H54 (cell line): Measurements from ENCODE around the gene COP1.
A peak's percentile ranks its signal among the peaks of the same experiment; 100 is the strongest.
"Not testable (repeated sequence)": the region's sequence is repeated elsewhere in the genome, so short reads cannot be mapped to it uniquely, and the experiment has no call there.

Experiments
- DNase-seq: peaks from one replicate; pipeline ENCODE4 v3.0.0; 2011; ENCODE audit warnings: low spot score, mixed read lengths; ENCODE audit not compliant: insufficient read length
- FAIRE-seq: peaks from 3 replicates; lab custom pipeline; 2011; peaks lifted over from hg19 to GRCh38; lab: Jason Lieb, UNC
- POLR2A ChIP-seq: IDR thresholded peaks from 2 replicates; pipeline ENCODE4 v1.6.1; 2011; ENCODE audit warnings: low read depth, mild to moderate bottlenecking, low read length

COP1 gene

GRCh38 chr1:176211396-176212165, 4.5 kb upstream of the COP1 start:
- no peak for FAIRE-seq
- DNase-seq: no peak
- no peak for TF ChIP-seq POLR2A

- no peak for DNase-seq
- TF ChIP-seq POLR2A: no peak
- FAIRE-seq: no peak
Observed at GRCh38 chr1:176208034-176208433, 948 bp upstream of the COP1 start.

DNA sequence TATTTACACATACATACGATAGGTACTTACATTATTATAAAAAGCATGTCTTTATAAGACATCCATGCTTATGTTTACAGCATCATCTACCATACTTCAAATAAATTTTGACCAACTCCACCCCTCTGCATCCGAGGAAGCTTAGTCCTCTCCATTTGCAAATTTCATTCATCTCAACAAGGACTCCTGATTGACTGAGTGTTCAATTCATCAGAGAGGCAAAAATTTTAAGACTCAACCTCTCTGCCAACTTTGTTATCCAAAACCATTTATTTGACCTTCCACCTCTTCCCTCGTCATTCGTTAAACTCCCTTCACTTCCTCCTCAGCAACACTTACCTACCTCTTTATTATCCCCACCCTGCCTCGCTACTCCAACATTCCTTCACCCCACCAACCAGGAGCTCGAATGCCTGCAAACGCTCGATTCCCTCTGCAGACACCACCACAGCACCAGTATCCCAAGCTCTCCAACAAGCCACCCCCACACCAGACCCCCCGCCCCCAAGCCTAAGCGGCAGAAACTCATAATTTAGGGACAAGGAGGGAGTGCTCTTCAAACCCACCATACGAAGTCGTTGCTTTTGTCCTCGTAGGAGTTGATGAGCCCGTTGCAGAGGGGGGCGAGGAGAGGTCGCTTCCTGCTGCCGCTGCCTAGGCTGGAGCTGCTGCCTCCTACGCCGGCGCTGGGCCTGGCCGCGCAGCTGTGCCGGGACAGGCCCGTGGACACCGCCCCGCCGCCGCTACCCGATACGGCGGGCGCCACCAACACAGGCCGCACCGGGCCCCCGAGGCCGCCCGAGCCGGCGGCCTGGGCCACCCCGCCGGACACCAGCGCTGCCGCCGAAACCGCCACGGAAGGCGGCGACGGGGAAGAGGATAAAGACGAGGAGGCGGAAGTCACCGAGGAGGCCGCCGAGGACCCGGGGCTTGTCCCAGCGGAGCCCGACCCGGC, 803 bp downstream of the COP1 start:
- peak; percentile 29; the same call in 1 of the 2 replicates for TF ChIP-seq POLR2A
- DNase-seq: peak; percentile 22
- no peak for FAIRE-seq

DNA sequence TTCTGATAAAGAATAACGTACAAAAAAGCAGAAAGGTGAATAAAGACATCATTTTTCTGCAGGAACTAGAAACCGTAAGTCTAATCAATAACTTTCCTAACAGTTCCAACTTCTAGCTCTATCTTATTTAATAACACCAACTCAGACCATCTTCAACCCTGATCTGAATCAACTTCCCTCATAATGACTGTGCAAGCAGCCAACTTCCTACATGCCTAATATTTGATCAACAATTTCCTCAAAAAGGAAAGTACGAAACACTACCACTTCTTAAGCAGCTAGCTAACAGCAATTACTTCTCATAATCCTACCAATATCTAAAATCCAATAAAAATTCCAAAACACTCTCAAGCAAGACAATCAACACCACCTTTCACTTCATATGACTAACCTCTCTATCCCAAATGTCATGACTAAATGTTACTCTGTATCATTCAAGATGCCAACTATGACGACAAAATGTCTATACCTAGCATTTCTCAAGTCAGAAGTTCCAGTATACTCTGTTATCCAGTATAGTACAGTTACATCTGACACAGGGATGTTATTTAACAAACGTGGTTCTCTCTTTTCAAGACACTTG, 1.7 kb downstream of the COP1 start:
- FAIRE-seq: no peak
- peak; percentile 11 for DNase-seq
- TF ChIP-seq POLR2A: no peak

DNA sequence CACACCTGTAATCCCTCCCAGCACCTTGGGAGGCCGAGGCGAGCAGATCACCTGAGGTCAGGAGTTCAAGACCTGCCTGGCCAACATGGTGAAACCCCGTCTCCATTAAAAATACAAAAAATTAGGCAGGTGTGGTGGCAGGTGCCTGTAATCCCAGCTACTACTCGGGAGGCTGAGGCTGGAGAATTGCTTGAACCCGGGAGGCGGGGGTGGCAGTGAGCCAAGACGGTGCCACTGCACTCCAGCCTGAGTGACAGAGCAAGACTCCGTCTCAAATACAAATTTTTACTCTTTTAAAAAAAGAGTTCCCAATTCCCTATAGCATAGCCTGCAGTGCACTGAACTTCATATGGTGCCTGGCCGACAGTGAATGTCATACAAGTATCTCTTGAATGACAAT, 2.4 kb downstream of the COP1 start:
- not testable (repeated sequence) for DNase-seq, FAIRE-seq

GRCh38 chr1:176203735-176204134, 3.4 kb downstream of the COP1 start:
- DNase-seq (no peak), FAIRE-seq (no peak)
- no peak for TF ChIP-seq POLR2A

GRCh38 chr1:176201568-176201967, 5.5 kb downstream of the COP1 start:
- DNase-seq (no peak), FAIRE-seq (no peak)
- TF ChIP-seq POLR2A: no peak

DNA sequence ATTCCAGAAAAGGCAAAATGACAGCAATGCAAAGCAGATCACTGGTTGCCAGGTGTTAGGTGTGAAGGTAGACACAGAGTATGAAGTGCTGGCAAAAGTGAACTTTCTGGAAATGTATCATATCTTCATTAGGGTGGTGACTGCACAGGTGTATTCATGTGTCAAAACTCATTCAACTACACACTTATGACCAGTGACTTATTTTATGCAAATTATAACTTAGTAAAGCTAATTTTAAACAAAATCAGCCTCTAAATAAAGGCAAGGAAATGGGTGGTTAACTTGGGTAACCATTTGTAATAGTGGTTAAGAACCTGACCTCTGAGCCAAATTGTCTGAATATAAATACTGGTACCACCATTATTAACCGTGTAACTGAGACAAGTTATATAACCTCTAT, 7.4 kb downstream of the COP1 start:
- FAIRE-seq (peak; percentile 11), DNase-seq (no peak)
- TF ChIP-seq POLR2A: no peak

DNA sequence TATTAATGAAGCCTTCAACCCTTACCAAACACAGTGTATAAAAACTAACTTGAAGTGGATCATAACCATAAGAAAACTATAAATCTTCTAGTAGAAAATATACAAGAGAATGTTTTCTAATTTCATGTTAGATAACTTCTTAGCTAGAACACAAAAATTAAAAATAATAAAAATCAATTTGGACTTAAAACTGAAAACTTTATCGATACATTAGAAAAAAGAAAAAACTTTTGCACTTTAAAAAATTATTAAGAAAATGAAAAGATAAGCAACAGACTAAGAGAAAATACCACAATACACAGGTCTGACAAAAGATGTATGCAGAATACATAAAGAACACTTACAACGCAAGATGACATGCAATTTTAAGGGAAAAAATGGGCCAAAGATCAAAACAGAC, 8.7 kb downstream of the COP1 start:
- no peak for TF ChIP-seq POLR2A
- DNase-seq (no peak), FAIRE-seq (no peak)

- DNase-seq (no peak), FAIRE-seq (no peak)
- TF ChIP-seq POLR2A: no peak
Observed at GRCh38 chr1:176196728-176197127, 10.4 kb downstream of the COP1 start.

DNA sequence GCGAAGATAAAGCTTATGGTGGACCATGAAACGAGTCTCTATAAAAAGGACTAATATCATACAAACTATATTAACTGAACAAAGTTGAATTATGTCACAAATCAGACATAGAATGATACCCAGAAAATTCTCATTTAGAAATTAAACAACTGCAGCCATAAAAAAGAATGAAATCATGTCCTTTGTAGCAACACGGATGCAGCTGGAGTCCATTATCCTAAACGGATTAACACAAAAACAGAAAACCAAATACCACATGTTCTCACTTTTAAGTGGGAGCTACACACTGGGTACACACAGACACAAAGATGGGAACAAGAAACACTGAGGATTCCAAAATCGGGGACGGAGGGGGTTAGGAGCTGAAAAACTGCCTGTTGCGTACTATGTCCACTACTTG, 11.5 kb downstream of the COP1 start:
- DNase-seq (no peak), FAIRE-seq (no peak)
- no peak for TF ChIP-seq POLR2A

- DNase-seq (no peak), FAIRE-seq (no peak)
- no peak for TF ChIP-seq POLR2A
Observed at GRCh38 chr1:176193663-176194062, 13.4 kb downstream of the COP1 start.

DNA sequence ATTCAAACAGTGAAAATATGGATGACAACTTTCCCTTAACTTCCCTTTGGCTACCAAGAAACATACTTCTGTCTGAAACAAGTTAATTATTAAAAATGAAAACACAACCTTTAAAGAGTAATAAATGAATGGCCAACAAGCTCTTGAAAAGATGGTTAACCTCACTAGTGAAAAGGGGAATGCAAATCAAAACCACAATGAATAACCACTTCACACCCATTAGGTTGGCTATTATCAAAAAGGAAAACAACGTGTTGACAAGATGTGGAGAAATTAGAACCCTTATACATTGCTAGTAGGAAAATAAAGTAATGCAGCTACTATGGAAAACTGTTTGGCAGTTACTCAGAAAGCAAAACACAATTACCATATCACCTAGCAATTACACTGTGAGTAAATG, 14.1 kb downstream of the COP1 start:
- DNase-seq (no peak), FAIRE-seq (no peak)
- TF ChIP-seq POLR2A: no peak

- FAIRE-seq (no peak), DNase-seq (no peak)
- no peak for TF ChIP-seq POLR2A
Observed at GRCh38 chr1:176188604-176189003, 18.5 kb downstream of the COP1 start.
